CD4-positive, CD25-positive, alpha-beta regulatory T cell (primary cell): ENCODE measurements around the gene TAF10. TPM values are rescaled to one million over a fixed set of nuclear protein-coding genes. Genes with fewer than 3 reads are reported as not detected.
A peak's percentile ranks its signal among the peaks of the same experiment; 100 is the strongest.

Source experiments
- ATAC-seq, 2 donors: fragments of 150-1000 bp; cut with Tn5 transposase; one replicate each; pipeline ENCODE4 v1.10.0; 2021; ENCODE audit warnings: low read depth in 2 of 2, moderate number of reproducible peaks in 2 of 2, moderate library complexity in 1 of 2
- DNase-seq, 3 donors: peaks; one replicate each; pipeline versions ENCODE4 v3.0.0 to v3.0.0-alpha.2; 2012 to 2022; ENCODE audit warnings: mixed read lengths in 1 of 3
- H3K27ac ChIP-seq: one replicate; pipeline ENCODE4 v1.7.0; 2013; ENCODE audit warnings: mild to moderate bottlenecking, low read length; ENCODE audit not compliant: insufficient read depth, poor library complexity, severe bottlenecking
- H3K27me3 ChIP-seq: one replicate; pipeline ENCODE4 v1.7.0; 2013; ENCODE audit warnings: low read length; ENCODE audit not compliant: control insufficient read depth, insufficient read depth
- H3K36me3 ChIP-seq: one replicate; pipeline ENCODE4 v1.7.0; 2013; ENCODE audit warnings: mild to moderate bottlenecking, low read length, moderate library complexity; ENCODE audit not compliant: control insufficient read depth, insufficient read depth
- H3K4me1 ChIP-seq: 2 replicates; pipeline ENCODE4 v1.7.0; 2013; ENCODE audit warnings: mild to moderate bottlenecking, low read length; ENCODE audit not compliant: insufficient read depth, control insufficient read depth, poor library complexity, severe bottlenecking
- H3K4me3 ChIP-seq: one replicate; pipeline ENCODE4 v1.7.0; 2013; ENCODE audit warnings: low read depth, mild to moderate bottlenecking, low read length, moderate library complexity
- H3K9me3 ChIP-seq, 2 experiments: 1 replicate in 1 of 2; 2 replicates in 1 of 2; pipeline ENCODE4 v1.7.0; 2013; ENCODE audit warnings: low read length in 2 of 2, mild to moderate bottlenecking in 1 of 2, moderate library complexity in 1 of 2; ENCODE audit not compliant: control insufficient read depth in 2 of 2
- H3K27ac Mint-ChIP-seq, 3 donors: one replicate each; pipeline ENCODE4 v1.8.0; 2020 to 2022; ENCODE audit warnings: mild to moderate bottlenecking in 3 of 3, mixed read lengths in 3 of 3, moderate library complexity in 2 of 3
- H3K27me3 Mint-ChIP-seq: one replicate; pipeline ENCODE4 v1.8.0; 2022; ENCODE audit warnings: mild to moderate bottlenecking, mixed read lengths
- H3K36me3 Mint-ChIP-seq: one replicate; pipeline ENCODE4 v1.8.0; 2020; ENCODE audit warnings: mixed read lengths
- H3K4me1 Mint-ChIP-seq, 4 donors: one replicate each; pipeline ENCODE4 v1.8.0; 2020 to 2022; ENCODE audit warnings: mixed read lengths in 4 of 4, mild to moderate bottlenecking in 1 of 4
- H3K4me3 Mint-ChIP-seq, 4 donors: one replicate each; pipeline ENCODE4 v1.8.0; 2020 to 2022; ENCODE audit warnings: mild to moderate bottlenecking in 4 of 4, mixed read lengths in 4 of 4, moderate library complexity in 3 of 4
- H3K9me3 Mint-ChIP-seq, 7 donors: one replicate each; pipeline ENCODE4 v1.8.0; 2020 to 2022; ENCODE audit warnings: mixed read lengths in 7 of 7, mild to moderate bottlenecking in 3 of 7, moderate library complexity in 2 of 7
- polyA plus RNA-seq, 4 donors: library from polyadenylated mRNA; unstranded; fragments of 300-500 nt; fragmentation: Illumina TruSeq; gene quantifications; one replicate each; pipeline ENCODE4 v1.2.3, GENCODE V29; 2021
- total RNA-seq: library from RNA; stranded (reverse); gene quantifications from one replicate; pipeline ENCODE4 v1.2.3, GENCODE V29; 2022

The TAF10 gene
- total and polyA plus RNA-seq, 5 donors from 2014 or later = 125 to 386 (median 259) TPM

DNA sequence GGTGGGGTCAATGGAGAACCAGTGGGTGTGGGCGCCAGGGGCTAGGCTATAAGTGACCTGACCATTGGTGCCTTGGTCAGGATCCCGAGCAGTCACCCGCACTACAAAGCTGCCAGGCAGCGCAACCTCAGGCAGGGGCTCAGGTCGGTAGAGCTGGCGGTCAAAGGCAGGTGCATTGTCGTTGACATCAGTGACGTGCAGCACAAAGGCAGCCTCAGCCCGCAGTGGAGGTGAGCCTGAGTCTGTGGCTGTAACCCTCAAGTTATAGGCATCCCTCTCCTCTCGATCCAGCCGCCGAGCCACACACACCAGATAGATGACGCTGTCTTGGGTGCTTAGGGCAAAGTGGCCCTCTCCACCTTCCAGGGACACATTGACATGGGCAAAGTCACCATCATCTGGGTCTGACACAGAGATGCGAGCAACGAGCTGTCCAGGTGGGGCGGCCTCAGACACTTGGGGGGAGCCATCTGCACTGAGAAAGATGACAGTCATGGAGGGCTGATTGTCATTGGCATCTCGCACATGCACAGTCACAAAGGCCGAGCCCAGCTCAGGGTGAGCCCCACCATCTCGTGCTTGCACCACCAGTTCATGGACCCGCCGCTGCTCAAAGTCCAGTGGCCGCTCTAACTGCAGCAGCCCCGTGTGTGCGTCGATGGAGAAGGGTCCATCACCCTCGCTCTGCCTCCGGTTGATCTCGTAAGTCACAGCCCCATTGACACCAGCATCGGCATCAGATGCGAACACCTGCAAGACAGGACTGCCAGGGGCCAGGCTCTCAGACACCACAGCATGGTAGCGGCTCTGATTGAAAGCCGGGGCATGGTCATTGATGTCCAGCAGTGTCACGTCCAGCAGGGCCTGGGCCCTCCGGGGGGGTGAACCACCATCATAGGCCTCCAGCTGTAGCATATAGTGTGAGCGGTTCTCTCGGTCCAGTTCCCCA is 28.3 kb upstream of the TAF10 start:
- H3K27me3 Mint-ChIP-seq = no peaks in the 10 kb centered on the region
- peaks cover 7% of the 10 kb centered on the region for H3K36me3 Mint-ChIP-seq
- H3K4me3 Mint-ChIP-seq = no peak overlapping the region
- H3K4me3 ChIP-seq = no peak overlapping the region
- no peak overlapping the region for H3K27ac ChIP-seq
- no peaks in the 10 kb centered on the region for H3K36me3 ChIP-seq
- H3K27me3 ChIP-seq = peaks cover 2% of the 10 kb centered on the region
- peaks cover 0 to 4% (median 0%) of the 10 kb centered on the region in 4 donors for H3K4me1 Mint-ChIP-seq
- no peaks in the 10 kb centered on the region for H3K9me3 ChIP-seq
- H3K4me1 ChIP-seq = peaks cover 16% of the 10 kb centered on the region
- H3K27ac Mint-ChIP-seq = peak overlapping the region in 2 of 3 donors; percentile 61 to 68
- no peaks in the 10 kb centered on the region for H3K9me3 Mint-ChIP-seq
- DNase-seq = no peak
- ATAC-seq = no peak

DNA sequence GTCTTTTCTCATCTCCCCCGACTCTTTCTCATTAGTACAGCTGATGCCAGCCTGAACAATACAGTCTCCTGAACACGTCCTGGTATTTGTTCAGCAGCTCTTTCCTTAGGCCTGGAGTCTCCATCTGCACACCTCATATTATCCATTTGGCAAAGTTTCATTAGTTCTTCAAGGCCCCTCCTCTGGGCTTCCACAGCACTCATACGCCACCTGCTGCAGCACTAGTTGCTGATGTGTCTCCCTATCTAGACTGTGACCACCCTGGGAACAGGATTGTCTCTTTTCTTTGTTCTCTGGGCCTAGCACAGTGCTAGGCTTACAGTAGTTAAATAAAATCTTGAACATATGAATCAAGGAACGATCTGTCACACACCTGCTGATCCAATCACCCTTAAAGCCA is 26.4 kb upstream of the TAF10 start:
- Histone ChIP-seq H3K27me3 (no peaks in the 10 kb centered on the region), H3K4me3 (no peak overlapping the region), H3K4me1 (peaks cover 6% of the 10 kb centered on the region), H3K9me3 (no peaks in the 10 kb centered on the region), H3K27ac (no peak overlapping the region), H3K36me3 (no peaks in the 10 kb centered on the region)
- H3K4me3 Mint-ChIP-seq = no peak overlapping the region
- no peaks in the 10 kb centered on the region for H3K9me3 Mint-ChIP-seq
- H3K4me1 Mint-ChIP-seq = peaks cover 0 to 4% (median 0%) of the 10 kb centered on the region in 4 donors
- no peak for ATAC-seq
- peaks cover 7% of the 10 kb centered on the region for H3K36me3 Mint-ChIP-seq
- no peak for DNase-seq
- no peaks in the 10 kb centered on the region for H3K27me3 Mint-ChIP-seq
- no peak overlapping the region for H3K27ac Mint-ChIP-seq

DNA sequence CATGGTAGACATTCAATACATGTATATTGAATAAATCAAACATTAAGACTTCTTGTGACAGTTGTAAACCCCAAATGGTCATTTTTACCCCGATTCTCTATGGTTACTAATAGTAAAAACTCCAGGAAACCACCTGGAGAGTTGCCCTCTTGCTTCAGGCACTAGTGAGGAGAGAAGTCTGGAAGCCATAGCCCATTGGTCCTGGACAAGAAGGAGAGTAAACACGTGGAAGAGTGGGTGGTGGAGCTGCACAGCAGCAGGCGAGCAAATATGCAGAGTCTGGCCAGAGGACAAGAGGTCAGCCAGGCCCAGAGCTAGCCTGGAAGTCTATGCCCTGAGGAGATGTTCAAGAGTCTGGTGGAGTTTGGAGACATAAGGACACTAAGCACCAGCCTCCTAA is 25.9 kb upstream of the TAF10 start:
- peaks cover 3% of the 10 kb centered on the region for H3K4me1 ChIP-seq
- Mint-ChIP-seq H3K9me3 (no peaks in the 10 kb centered on the region), H3K4me3 (no peak overlapping the region), H3K27me3 (no peaks in the 10 kb centered on the region), H3K27ac (no peak overlapping the region), H3K36me3 (peaks cover 7% of the 10 kb centered on the region), H3K4me1 (peaks cover 0 to 4% (median 0%) of the 10 kb centered on the region in 4 donors)
- H3K27me3 ChIP-seq = no peaks in the 10 kb centered on the region
- H3K27ac ChIP-seq = no peak overlapping the region
- H3K9me3 ChIP-seq = no peaks in the 10 kb centered on the region
- no peak overlapping the region for H3K4me3 ChIP-seq
- DNase-seq (no peak), ATAC-seq (no peak)
- no peaks in the 10 kb centered on the region for H3K36me3 ChIP-seq

GRCh38 chr11:6636480-6636879 is 24.5 kb upstream of the TAF10 start:
- no peak for DNase-seq
- Mint-ChIP-seq H3K27me3 (no peaks in the 10 kb centered on the region), H3K9me3 (no peaks in the 10 kb centered on the region)

GRCh38 chr11:6635082-6635932 is 23.3 kb upstream of the TAF10 start:
- H3K4me1 ChIP-seq = no peaks in the 10 kb centered on the region
- no peak overlapping the region for H3K27ac Mint-ChIP-seq
- no peaks in the 10 kb centered on the region for H3K9me3 ChIP-seq
- H3K27ac ChIP-seq = no peak overlapping the region
- H3K9me3 Mint-ChIP-seq = no peaks in the 10 kb centered on the region
- H3K4me3 Mint-ChIP-seq = no peak overlapping the region
- peaks cover 0 to 4% (median 0%) of the 10 kb centered on the region in 4 donors for H3K4me1 Mint-ChIP-seq
- H3K27me3 Mint-ChIP-seq = no peaks in the 10 kb centered on the region
- H3K4me3 ChIP-seq = no peak overlapping the region
- no peaks in the 10 kb centered on the region for H3K36me3 ChIP-seq
- ATAC-seq (no peak), DNase-seq (no peak)
- H3K27me3 ChIP-seq = no peaks in the 10 kb centered on the region
- H3K36me3 Mint-ChIP-seq = peaks cover 12% of the 10 kb centered on the region

More at GRCh38 chr11:6636480-6636879, 24.5 kb upstream of the TAF10 start:
- no peak for ATAC-seq
- Histone ChIP-seq H3K27ac (no peak overlapping the region), H3K4me3 (no peak overlapping the region), H3K4me1 (no peaks in the 10 kb centered on the region), H3K9me3 (no peaks in the 10 kb centered on the region), H3K27me3 (no peaks in the 10 kb centered on the region), H3K36me3 (no peaks in the 10 kb centered on the region)
- Mint-ChIP-seq H3K4me3 (no peak overlapping the region), H3K27ac (no peak overlapping the region), H3K4me1 (peaks cover 0 to 4% (median 0%) of the 10 kb centered on the region in 4 donors), H3K36me3 (peaks cover 8% of the 10 kb centered on the region)

- H3K9me3 ChIP-seq = no peaks in the 10 kb centered on the region
- ATAC-seq (no peak), DNase-seq (no peak)
- H3K4me3 ChIP-seq = no peak overlapping the region
- no peaks in the 10 kb centered on the region for H3K36me3 ChIP-seq
- Mint-ChIP-seq H3K27ac (no peak overlapping the region), H3K36me3 (peaks cover 9% of the 10 kb centered on the region), H3K9me3 (no peaks in the 10 kb centered on the region), H3K4me3 (no peak overlapping the region), H3K4me1 (peaks cover 0 to 4% (median 0%) of the 10 kb centered on the region in 4 donors), H3K27me3 (no peaks in the 10 kb centered on the region)
- H3K27me3 ChIP-seq = no peaks in the 10 kb centered on the region
- H3K4me1 ChIP-seq = no peaks in the 10 kb centered on the region
- H3K27ac ChIP-seq = no peak overlapping the region
Observed at GRCh38 chr11:6634534-6634933, 22.5 kb upstream of the TAF10 start.

- H3K4me3 Mint-ChIP-seq = no peak overlapping the region
- peaks cover 0 to 5% (median 0%) of the 10 kb centered on the region in 4 donors for H3K4me1 Mint-ChIP-seq
- no peak overlapping the region for H3K27ac ChIP-seq
- no peaks in the 10 kb centered on the region for H3K27me3 ChIP-seq
- no peaks in the 10 kb centered on the region for H3K36me3 ChIP-seq
- no peaks in the 10 kb centered on the region for H3K27me3 Mint-ChIP-seq
- no peak for ATAC-seq
- no peak for DNase-seq
- H3K9me3 Mint-ChIP-seq = no peaks in the 10 kb centered on the region
- H3K4me3 ChIP-seq = no peak overlapping the region
- H3K9me3 ChIP-seq = no peaks in the 10 kb centered on the region
- peaks cover 5% of the 10 kb centered on the region for H3K36me3 Mint-ChIP-seq
- no peaks in the 10 kb centered on the region for H3K4me1 ChIP-seq
- no peak overlapping the region for H3K27ac Mint-ChIP-seq
Observed at GRCh38 chr11:6633422-6634408, 21.7 kb upstream of the TAF10 start.
